K562 (cell line): ENCODE data around the gene HNRNPU. TPM values are rescaled to one million over a fixed set of nuclear protein-coding genes. Genes with fewer than 3 reads are reported as not detected.

ENCODE experiments used
- ATAC-seq: fragments of 200-7000 bp; cut with Tn5 transposase; 3 replicates; pipeline ENCODE4 v1.9.1; 2020; ENCODE audit warnings: moderate library complexity
- BruUV-seq: library from RNA; stranded (reverse); fragments of 400-500 nt; replicated peaks from 2 replicates; lab custom pipeline; 2021; lab: Mats Ljungman, UMichigan
- CTCF ChIA-PET: fragments of 300-600 bp; formaldehyde crosslinking; extraction: SDS; loops from one replicate; lab custom pipeline; 2021; ENCODE audit warnings: low intra/inter-chr PET ratio; lab: Yijun Ruan, JAX
- POLR2A ChIA-PET: fragments of 300-600, 350-650 bp; sonication (Branson Sonifier 250); formaldehyde crosslinking; extraction: SDS; loops from one replicate; lab custom pipeline; 2021; ENCODE audit warnings: antibody characterized with exemption, inconsistent platforms; lab: Yijun Ruan, JAX
- DNase-seq, 4 experiments: peaks; one replicate each; pipeline versions ENCODE4 v3.0.0 to v3.0.0-alpha.2; 2011 to 2018; ENCODE audit warnings: low spot score in 3 of 4, mixed read lengths in 3 of 4; ENCODE audit errors: extremely low read depth in 1 of 4
- FAIRE-seq: peaks from 2 replicates; lab custom pipeline; 2011; peaks lifted over from hg19 to GRCh38; lab: Jason Lieb, UNC
- H2AFZ ChIP-seq: 2 replicates; pipeline ENCODE4 v1.6.0; 2011; ENCODE audit warnings: low read depth, low read length, control low read depth, inconsistent platforms
- H3K27ac ChIP-seq: fragments of 200-600 bp; 3 replicates; pipeline ENCODE4 v1.8.0; 2011; ENCODE audit warnings: low read depth, mild to moderate bottlenecking, control low read depth, inconsistent platforms, low read length, moderate library complexity, mixed read lengths; ENCODE audit errors: extremely low read depth
- H3K27me3 ChIP-seq, 2 experiments: fragments of 300-600 bp in 1 of 2; 2 replicates in 1 of 2; 3 replicates in 1 of 2; pipeline versions ENCODE4 v1.6.0 to v1.8.0; 2011; ENCODE audit warnings: inconsistent platforms in 2 of 2, low read length in 2 of 2, mild to moderate bottlenecking in 1 of 2, mixed read lengths in 1 of 2, moderate library complexity in 1 of 2; ENCODE audit not compliant: control insufficient read depth in 2 of 2, insufficient read depth in 2 of 2
- H3K36me3 ChIP-seq: fragments of 300-600 bp; 3 replicates; pipeline ENCODE4 v1.8.0; 2011; ENCODE audit warnings: mild to moderate bottlenecking, low read length, inconsistent platforms; ENCODE audit not compliant: control insufficient read depth, insufficient read depth
- H3K4me1 ChIP-seq, 2 experiments: fragments of 200-600 bp in 1 of 2; replicated peaks in 1 of 2; 2 replicates in 1 of 2; 3 replicates in 1 of 2; pipeline versions ENCODE4 v1.5.1 to v1.8.0; 2011; ENCODE audit warnings: inconsistent platforms in 2 of 2, low read length in 2 of 2, mild to moderate bottlenecking in 1 of 2, mixed read lengths in 1 of 2, moderate library complexity in 1 of 2; ENCODE audit not compliant: control insufficient read depth in 2 of 2, insufficient read depth in 2 of 2
- H3K4me2 ChIP-seq: 2 replicates; pipeline ENCODE4 v1.6.1; 2011; ENCODE audit warnings: low read length, control low read depth, inconsistent platforms, mixed read lengths; ENCODE audit not compliant: insufficient read depth
- H3K4me3 ChIP-seq: fragments of 200-600 bp; sonication (generic), shearing (Covaris generic); 2 replicates; pipeline ENCODE4 v1.5.1; 2016; ENCODE audit warnings: control low read depth, inconsistent platforms
- H3K79me2 ChIP-seq: fragments of 200-600 bp; 3 replicates; pipeline ENCODE4 v1.8.0; 2011; ENCODE audit warnings: low read length, inconsistent platforms; ENCODE audit not compliant: control insufficient read depth, insufficient read depth
- H3K9ac ChIP-seq, 2 experiments: 2 replicates each; pipeline versions ENCODE4 v1.6.0 to v1.6.1; 2011; ENCODE audit warnings: low read depth in 2 of 2, low read length in 2 of 2, control low read depth in 1 of 2, inconsistent platforms in 1 of 2, mild to moderate bottlenecking in 1 of 2, mixed read lengths in 1 of 2; ENCODE audit not compliant: insufficient read depth in 1 of 2
- H3K9me1 ChIP-seq: one replicate; pipeline ENCODE4 v1.6.0; 2011; ENCODE audit warnings: inconsistent platforms, mild to moderate bottlenecking, low read length, moderate library complexity; ENCODE audit not compliant: control insufficient read depth, insufficient read depth
- H3K9me3 ChIP-seq: replicated peaks from 2 replicates; pipeline ENCODE4 v1.5.1; 2011; ENCODE audit warnings: low read depth, low read length, inconsistent platforms; ENCODE audit not compliant: control insufficient read depth, insufficient read depth
- H4K20me1 ChIP-seq: replicated peaks from 2 replicates; pipeline ENCODE4 v1.6.1; 2011; ENCODE audit warnings: low read length, inconsistent platforms, mixed read lengths; ENCODE audit not compliant: control insufficient read depth, insufficient read depth
- ARNT ChIP-seq, 2 experiments: fragments of 450-650 bp; IDR thresholded peaks; 2 replicates each; pipeline ENCODE4 v1.6.1; 2016; ENCODE audit warnings: mild to moderate bottlenecking in 1 of 2
- ATF4 ChIP-seq: fragments of 450-650 bp; formaldehyde crosslinking; IDR thresholded peaks from 2 replicates; pipeline ENCODE4 v1.4.0; 2022; ENCODE audit warnings: mild to moderate bottlenecking, moderate library complexity
- E4F1 ChIP-seq: fragments of 250-450 bp; sonication (Bioruptor Pico); IDR thresholded peaks from 2 replicates; pipeline ENCODE4 v1.5.0; 2021; ENCODE audit warnings: mild to moderate bottlenecking, borderline replicate concordance
- HDAC8 ChIP-seq: fragments of 450-650 bp; IDR thresholded peaks from 2 replicates; pipeline ENCODE4 v1.6.1; 2016; ENCODE audit warnings: mild to moderate bottlenecking, missing genetic modification characterization, moderate library complexity, missing compliant biosample characterization
- NFIX ChIP-seq: fragments of 250-450 bp; sonication (Bioruptor Pico); IDR thresholded peaks from 2 replicates; pipeline ENCODE4 v1.4.0; 2020; ENCODE audit warnings: low read depth, mild to moderate bottlenecking, moderate library complexity
- RBM17 ChIP-seq: fragments of 200-400 bp; formaldehyde crosslinking; IDR thresholded peaks from 2 replicates; pipeline ENCODE4 v1.6.1; 2017; ENCODE audit warnings: low read depth, mild to moderate bottlenecking, low read length, borderline replicate concordance
- TCF7 ChIP-seq: sonication (generic); IDR thresholded peaks from 2 replicates; pipeline ENCODE4 v1.6.1; 2016; ENCODE audit warnings: antibody characterized with exemption, borderline replicate concordance
- TGIF2 ChIP-seq: sonication (generic); formaldehyde crosslinking; IDR thresholded peaks from 2 replicates; pipeline ENCODE4 v1.8.1; 2022; ENCODE audit warnings: mild to moderate bottlenecking, missing genetic modification reagents, moderate library complexity
- ZNF408 ChIP-seq: fragments of 250-450 bp; sonication (Bioruptor Pico); IDR thresholded peaks from 2 replicates; pipeline ENCODE4 v1.4.0; 2020; ENCODE audit warnings: low read depth, mild to moderate bottlenecking, moderate library complexity
- ZNF512 ChIP-seq: IDR thresholded peaks from 2 replicates; pipeline ENCODE4 v1.6.1; 2016; ENCODE audit warnings: missing genetic modification characterization, missing compliant biosample characterization
- ZNF551 ChIP-seq: fragments of 250-450 bp; sonication (Bioruptor Pico); IDR thresholded peaks from 2 replicates; pipeline ENCODE4 v1.5.0; 2021; ENCODE audit warnings: mild to moderate bottlenecking, moderate library complexity
- ZNF589 ChIP-seq: fragments of 200-800 bp; sonication (Bioruptor generic); IDR thresholded peaks from 2 replicates; pipeline ENCODE4 v1.6.1; 2016; ENCODE audit warnings: low read depth, missing genetic modification characterization, missing compliant biosample characterization
- ZNF639 ChIP-seq, 2 experiments: fragments of 200-800 bp in 1 of 2; sonication (Bioruptor generic) in 1 of 2; sonication (generic) in 1 of 2; formaldehyde crosslinking in 1 of 2; IDR thresholded peaks in 1 of 2; conservative IDR thresholded peaks in 1 of 2; 2 replicates each; pipeline versions ENCODE4 v1.5.0 to v1.6.1; 2016 to 2020; ENCODE audit warnings: missing compliant biosample characterization in 1 of 2, missing genetic modification characterization in 1 of 2, missing genetic modification reagents in 1 of 2
- WGBS: fragments of 100-300 bp; shearing (Covaris generic); methylation state at CpG from one replicate; pipeline ENCODE4 v1.1.6; 2016; ENCODE audit warnings: low coverage, mixed read lengths; ENCODE audit not compliant: insufficient coverage; ENCODE audit errors: missing lambda C conversion rate; 5-methylcytosine and 5-hydroxymethylcytosine counted together
- in situ Hi-C: fragments of 300-500 bp; cut with MboI; formaldehyde crosslinking; loops from 4 replicates; pipeline ENCODE4 v1.15.0; 2018; ENCODE audit warnings: inconsistent platforms, mixed read lengths
- intact Hi-C: fragments of 100-400 bp; cut with micrococcal nuclease; formaldehyde crosslinking; loops from 2 replicates; pipeline ENCODE4 v1.14.2; 2022
- polyA plus RNA-seq, 8 experiments: library from polyadenylated mRNA; depleted of rRNA in 4 of 8; stranded (reverse) in 5 of 8; unstranded in 3 of 8; fragments of >200 nt; fragmentation: Nextera tagmentation in 2 of 8; fragmentation: Illumina TruSeq in 1 of 8; extraction: Ambion mirVana in 2 of 8; extraction: Trizol in 1 of 8; gene quantifications; 2 replicates each; pipeline versions ENCODE4 v1.2.1 to v1.2.3, GENCODE V29; 2011 to 2014; ENCODE audit warnings: inconsistent platforms in 1 of 8, missing spikeins in 1 of 8
- total RNA-seq, 7 experiments: library from RNA; depleted of rRNA in 6 of 7; stranded (reverse); fragments of >200 nt in 6 of 7; fragmentation: Illumina TruSeq in 2 of 7; extraction: Trizol in 2 of 7; gene quantifications; 2 replicates each; pipeline versions ENCODE4 v1.2.1 to v1.2.3, GENCODE V29; 2011 to 2021; ENCODE audit warnings: low replicate concordance in 1 of 7

The HNRNPU gene
- total and polyA plus RNA-seq, 9 of the 15 experiments (the other 6 are each of a cell fraction or from before 2014, with no cell fraction given) = 159 to 777 (median 577) TPM

GRCh38 chr1:244813327-244813726, 51.0 kb downstream of the HNRNPU start (continued):
- TF ChIP-seq E4F1 (no peak), ZNF551 (CRISPR knock-in tag) (no peak), RBM17 (no peak)

GRCh38 chr1:244810221-244810620, 54.1 kb downstream of the HNRNPU start:
- Histone ChIP-seq H3K27ac (no peak overlapping the region), H3K4me3 (no peak overlapping the region), H3K9ac (no peak overlapping the region), H3K36me3 (no peaks in the 10 kb centered on the region), H3K4me1 (peaks cover 0 to 4% of the 10 kb centered on the region in 2 experiments; a peak in 1 of 5 replicates), H4K20me1 (no peaks in the 10 kb centered on the region), H3K79me2 (no peaks in the 10 kb centered on the region), H3K9me3 (no peaks in the 10 kb centered on the region), H3K27me3 (peaks cover 35 to 49% of the 10 kb centered on the region in 2 experiments), H3K9me1 (no peaks in the 10 kb centered on the region), H3K4me2 (no peak overlapping the region), H2AFZ (no peak overlapping the region)
- ATAC-seq = no peak
- BruUV-seq = no TSS peak
- intact Hi-C loops (no loop called here), in situ Hi-C loops (no loop called here)
- no peak for FAIRE-seq
- ChIA-PET CTCF (no interaction called here), POLR2A (interaction anchor here (0.7 to 1.0 kb wide), 2 partner anchors 50 to 232 kb away, joined by 3 read pairs; no protein-coding TSS in a partner anchor)
- 52% methylated on average over 22 of the region's 22 CpGs for WGBS
- DNase-seq = no peak
- TF ChIP-seq ZNF639 (CRISPR knock-in tag; conservative IDR thresholded peaks at IDR 0.05 in 1 of 2, IDR thresholded peaks at IDR 0.05 in 1 of 2) = no peak
- TF ChIP-seq ZNF512 (tag) = no peak
- no peak for TF ChIP-seq ZNF408 (CRISPR knock-in tag)
- TF ChIP-seq TGIF2 (CRISPR knock-in tag) = no peak
- no peak for TF ChIP-seq ARNT (IDR thresholded peaks at IDR 0.05)
- no peak for TF ChIP-seq TCF7
- no peak for TF ChIP-seq ZNF589 (CRISPR knock-in tag)
- TF ChIP-seq NFIX = no peak
- no peak for TF ChIP-seq HDAC8 (tag)
- no peak for TF ChIP-seq ATF4
